HepG2 (cell line): Measurements from ENCODE around the gene CTDNEP1. TPM values are rescaled to one million over a fixed set of nuclear protein-coding genes. Genes with fewer than 3 reads are reported as not detected.

Experiments
- AKNA ChIP-seq: sonication (generic); formaldehyde crosslinking; IDR thresholded peaks from 2 replicates; pipeline ENCODE4 v1.4.0; 2020; ENCODE audit warnings: missing genetic modification reagents, borderline replicate concordance
- CSRNP1 ChIP-seq: sonication (generic); formaldehyde crosslinking; IDR thresholded peaks from 2 replicates; pipeline ENCODE4 v1.8.1; 2023; ENCODE audit warnings: mild to moderate bottlenecking, missing genetic modification reagents
- GLI4 ChIP-seq: sonication (generic); formaldehyde crosslinking; IDR thresholded peaks from 2 replicates; pipeline ENCODE4 v1.5.1; 2020; ENCODE audit warnings: missing genetic modification reagents, mild to moderate bottlenecking, moderate library complexity, borderline replicate concordance
- IKZF5 ChIP-seq: IDR thresholded peaks from 2 replicates; pipeline ENCODE4 v1.6.1; 2018; ENCODE audit warnings: missing genetic modification reagents, mild to moderate bottlenecking, missing compliant biosample characterization
- KDM5B ChIP-seq: sonication (generic); formaldehyde crosslinking; IDR thresholded peaks from 2 replicates; pipeline ENCODE4 v1.4.0; 2020; ENCODE audit warnings: missing genetic modification reagents, mild to moderate bottlenecking, borderline replicate concordance
- MIER2 ChIP-seq: IDR thresholded peaks from 2 replicates; pipeline ENCODE4 v1.6.1; 2016; ENCODE audit warnings: missing biosample characterization, missing genetic modification reagents
- MTA3 ChIP-seq: sonication (generic); formaldehyde crosslinking; IDR thresholded peaks from 2 replicates; pipeline ENCODE4 v1.4.0; 2020; ENCODE audit warnings: missing genetic modification reagents
- POLR2AphosphoS2 ChIP-seq: IDR thresholded peaks from 2 replicates; pipeline ENCODE4 v1.6.1; 2011; ENCODE audit warnings: low read depth, low read length, improper control_type of control experiment
- SAP130 ChIP-seq: IDR thresholded peaks from 2 replicates; pipeline ENCODE4 v1.6.1; 2016; ENCODE audit warnings: low read depth
- TEAD3 ChIP-seq: optimal IDR thresholded peaks from 2 replicates; pipeline ENCODE3; 2016; ENCODE audit warnings: borderline replicate concordance
- ZC3H13 ChIP-seq: sonication (generic); formaldehyde crosslinking; IDR thresholded peaks from 2 replicates; pipeline ENCODE4 v1.8.1; 2023; ENCODE audit warnings: mild to moderate bottlenecking, missing genetic modification reagents, moderate library complexity
- ZHX1 ChIP-seq: sonication (generic); formaldehyde crosslinking; IDR thresholded peaks from 2 replicates; pipeline ENCODE4 v1.8.1; 2022; ENCODE audit warnings: low read depth, mild to moderate bottlenecking, missing genetic modification reagents
- ZNF691 ChIP-seq: sonication (generic); formaldehyde crosslinking; IDR thresholded peaks from 2 replicates; pipeline ENCODE4 v1.4.0; 2020; ENCODE audit warnings: missing genetic modification reagents, low read depth, mild to moderate bottlenecking, borderline replicate concordance
- ZNF746 ChIP-seq: sonication (generic); formaldehyde crosslinking; IDR thresholded peaks from 2 replicates; pipeline ENCODE4 v1.8.0; 2022; ENCODE audit warnings: mild to moderate bottlenecking, missing genetic modification reagents
- ZNF761 ChIP-seq: sonication (generic); formaldehyde crosslinking; conservative IDR thresholded peaks from 2 replicates; pipeline ENCODE4 v1.4.0; 2020; ENCODE audit warnings: mild to moderate bottlenecking, missing genetic modification reagents
- polyA plus RNA-seq, 8 experiments: library from polyadenylated mRNA; depleted of rRNA in 3 of 8; stranded (reverse) in 7 of 8; unstranded in 1 of 8; fragments of >200 nt; fragmentation: Illumina TruSeq in 4 of 8; extraction: Trizol in 4 of 8; gene quantifications; 2 replicates each; pipeline versions ENCODE4 v1.2.1 to v1.2.3, GENCODE V29; 2011 to 2016; ENCODE audit warnings: low read depth in 4 of 8, missing spikeins in 1 of 8, mixed read lengths in 1 of 8; ENCODE audit not compliant: insufficient read depth in 1 of 8
- total RNA-seq, 5 experiments: library from RNA; depleted of rRNA; stranded (reverse); fragments of >200 nt; fragmentation: Illumina TruSeq; extraction: Trizol; gene quantifications; 2 replicates each; pipeline ENCODE4 v1.2.3, GENCODE V29; 2016; ENCODE audit warnings: low read depth in 1 of 5

The CTDNEP1 gene
- total and polyA plus RNA-seq, 2 of the 13 experiments (the other 11 are each of a cell fraction or from before 2014, with no cell fraction given) = 19.8 to 118 TPM

- no peak for TF ChIP-seq ZHX1 (CRISPR knock-in tag)
- TF ChIP-seq KDM5B (CRISPR knock-in tag) = no peak
- TF ChIP-seq SAP130 (CRISPR knock-in tag) = peak; percentile 93
- no peak for TF ChIP-seq AKNA (CRISPR knock-in tag)
- no peak for TF ChIP-seq POLR2AphosphoS2
- TF ChIP-seq MTA3 (CRISPR knock-in tag) = no peak
- no peak for TF ChIP-seq ZNF746 (CRISPR knock-in tag)
- no peak for TF ChIP-seq MIER2 (CRISPR knock-in tag)
- 0 out of 2 replicates have a peak, but pooled peaks have one; percentile 1 for TF ChIP-seq CSRNP1 (CRISPR knock-in tag)
- TF ChIP-seq ZNF761 = 0 out of 2 replicates have a peak, but pooled peaks have one; percentile 9
- TF ChIP-seq TEAD3 (CRISPR knock-in tag) = no peak
- TF ChIP-seq ZC3H13 (CRISPR knock-in tag) = no peak
- no peak for TF ChIP-seq ZNF691 (CRISPR knock-in tag)
- TF ChIP-seq GLI4 (CRISPR knock-in tag) = no peak
- TF ChIP-seq IKZF5 (CRISPR knock-in tag) = no peak
Observed at GRCh38 chr17:7281074-7281952, 29.8 kb upstream of the CTDNEP1 start, which contains the start of gene SLC2A4 (continued).
